ENCODE results near the gene PGAP3. TPM values are rescaled to one million over a fixed set of nuclear protein-coding genes. Genes with fewer than 3 reads are reported as not detected.
A peak's percentile ranks its signal among the peaks of the same experiment; 100 is the strongest.

Gene PGAP3
- total RNA-seq, 6 donors from 2014 or later, result 15.2 to 64.0 (median 27.9) TPM

DNA sequence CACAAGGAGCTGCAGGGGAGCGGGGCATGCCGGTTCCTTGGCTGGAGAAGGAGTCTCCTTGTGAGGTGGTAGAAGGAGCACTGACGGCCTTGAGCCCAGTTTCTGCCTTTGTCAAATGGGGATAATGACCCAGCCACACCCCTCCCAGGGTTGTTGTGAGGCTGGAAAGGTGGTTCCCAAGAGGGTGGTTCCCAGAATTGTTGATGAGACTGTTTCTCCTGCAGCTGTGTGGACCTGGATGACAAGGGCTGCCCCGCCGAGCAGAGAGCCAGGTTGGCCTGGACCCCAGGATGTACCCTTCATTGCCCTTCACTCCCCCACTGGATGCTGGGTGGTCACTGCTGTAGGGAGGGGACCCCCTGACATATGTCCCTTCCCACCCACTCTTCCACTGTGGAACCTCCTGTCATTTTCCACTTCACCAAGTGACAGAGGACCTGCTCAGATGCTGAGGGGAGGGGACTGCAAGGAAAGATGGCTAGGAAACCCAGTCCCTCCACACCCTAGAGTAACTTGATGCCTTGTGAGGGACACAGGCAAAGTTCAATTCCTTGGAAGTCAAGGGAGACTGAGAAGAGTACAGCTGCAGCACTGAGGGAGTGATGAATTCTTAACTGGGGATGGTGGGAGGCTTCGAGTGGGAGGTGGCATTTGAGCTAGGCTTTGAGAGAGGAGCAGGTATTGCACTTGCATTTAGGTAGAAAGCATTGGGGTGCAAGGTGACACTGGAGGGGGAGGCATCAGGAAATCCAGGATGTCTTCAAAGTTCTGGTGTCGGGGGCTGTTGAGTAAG, 31.9 kb upstream of the PGAP3 start:
- Histone ChIP-seq H3K9me3 (no peaks in the 10 kb centered on the region), H3K4me1 (peaks cover 0 to 5% (median 2%) of the 10 kb centered on the region in 4 donors), H3K27me3 (no peaks in the 10 kb centered on the region), H3K4me3 (no peak overlapping the region), H3K27ac (no peak overlapping the region), H3K36me3 (peaks cover 0 to 78% (median 38%) of the 10 kb centered on the region in 4 donors)
- WGBS, 2 donors, result 81 to 86% methylated on average over 3 to 7 of the region's 7 CpGs
- DNase-seq (no peak), ATAC-seq (ENCODE audit: low FRiP score in 2 of 2) (no peak)
- no peak for TF ChIP-seq POLR2AphosphoS5 (IDR thresholded peaks at IDR 0.05)
- no peak for TF ChIP-seq POLR2A (IDR thresholded peaks at IDR 0.05)
- TF ChIP-seq, protein P1, sequence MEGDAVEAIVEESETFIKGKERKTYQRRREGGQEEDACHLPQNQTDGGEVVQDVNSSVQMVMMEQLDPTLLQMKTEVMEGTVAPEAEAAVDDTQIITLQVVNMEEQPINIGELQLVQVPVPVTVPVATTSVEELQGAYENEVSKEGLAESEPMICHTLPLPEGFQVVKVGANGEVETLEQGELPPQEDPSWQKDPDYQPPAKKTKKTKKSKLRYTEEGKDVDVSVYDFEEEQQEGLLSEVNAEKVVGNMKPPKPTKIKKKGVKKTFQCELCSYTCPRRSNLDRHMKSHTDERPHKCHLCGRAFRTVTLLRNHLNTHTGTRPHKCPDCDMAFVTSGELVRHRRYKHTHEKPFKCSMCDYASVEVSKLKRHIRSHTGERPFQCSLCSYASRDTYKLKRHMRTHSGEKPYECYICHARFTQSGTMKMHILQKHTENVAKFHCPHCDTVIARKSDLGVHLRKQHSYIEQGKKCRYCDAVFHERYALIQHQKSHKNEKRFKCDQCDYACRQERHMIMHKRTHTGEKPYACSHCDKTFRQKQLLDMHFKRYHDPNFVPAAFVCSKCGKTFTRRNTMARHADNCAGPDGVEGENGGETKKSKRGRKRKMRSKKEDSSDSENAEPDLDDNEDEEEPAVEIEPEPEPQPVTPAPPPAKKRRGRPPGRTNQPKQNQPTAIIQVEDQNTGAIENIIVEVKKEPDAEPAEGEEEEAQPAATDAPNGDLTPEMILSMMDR (IDR thresholded peaks at IDR 0.05), result no peak
- no peak for TF ChIP-seq EP300 (IDR thresholded peaks at IDR 0.05)

DNA sequence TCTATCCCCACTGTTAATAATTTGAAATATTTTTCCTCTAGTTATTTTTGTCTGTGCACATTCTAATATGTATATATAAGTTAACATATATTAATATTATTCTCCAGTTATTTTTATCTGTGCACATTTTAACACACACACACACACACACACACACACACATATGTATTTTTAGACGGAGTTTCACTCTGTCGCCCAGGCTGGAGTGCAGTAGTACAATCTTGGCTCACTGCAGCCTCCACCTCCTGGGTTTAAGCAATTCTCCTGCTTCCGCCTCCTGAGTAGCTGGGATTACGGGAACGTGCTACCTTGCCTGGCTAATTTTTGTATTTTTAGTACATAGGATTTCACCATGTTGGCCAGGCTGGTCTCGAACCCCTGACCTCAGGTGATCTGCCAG, 29.8 kb upstream of the PGAP3 start:
- DNase-seq (no peak), ATAC-seq (ENCODE audit: low FRiP score in 2 of 2) (no peak)
- no peaks in the 10 kb centered on the region for H3K27me3 ChIP-seq
- H3K27ac ChIP-seq, result no peak overlapping the region
- no peak overlapping the region for H3K4me3 ChIP-seq
- H3K36me3 ChIP-seq, result peaks cover 0 to 85% (median 32%) of the 10 kb centered on the region in 4 donors
- WGBS, 2 donors, result 83 to 88% methylated on average over 6 of the region's 6 CpGs
- H3K9me3 ChIP-seq, result no peaks in the 10 kb centered on the region
- TF ChIP-seq POLR2AphosphoS5 (IDR thresholded peaks at IDR 0.05), result no peak
- TF ChIP-seq EP300 (IDR thresholded peaks at IDR 0.05), result no peak
- TF ChIP-seq POLR2A (IDR thresholded peaks at IDR 0.05), result no peak
- TF ChIP-seq, protein P1 (IDR thresholded peaks at IDR 0.05), result no peak
- H3K4me1 ChIP-seq, result peaks cover 0 to 5% (median 2%) of the 10 kb centered on the region in 4 donors

DNA sequence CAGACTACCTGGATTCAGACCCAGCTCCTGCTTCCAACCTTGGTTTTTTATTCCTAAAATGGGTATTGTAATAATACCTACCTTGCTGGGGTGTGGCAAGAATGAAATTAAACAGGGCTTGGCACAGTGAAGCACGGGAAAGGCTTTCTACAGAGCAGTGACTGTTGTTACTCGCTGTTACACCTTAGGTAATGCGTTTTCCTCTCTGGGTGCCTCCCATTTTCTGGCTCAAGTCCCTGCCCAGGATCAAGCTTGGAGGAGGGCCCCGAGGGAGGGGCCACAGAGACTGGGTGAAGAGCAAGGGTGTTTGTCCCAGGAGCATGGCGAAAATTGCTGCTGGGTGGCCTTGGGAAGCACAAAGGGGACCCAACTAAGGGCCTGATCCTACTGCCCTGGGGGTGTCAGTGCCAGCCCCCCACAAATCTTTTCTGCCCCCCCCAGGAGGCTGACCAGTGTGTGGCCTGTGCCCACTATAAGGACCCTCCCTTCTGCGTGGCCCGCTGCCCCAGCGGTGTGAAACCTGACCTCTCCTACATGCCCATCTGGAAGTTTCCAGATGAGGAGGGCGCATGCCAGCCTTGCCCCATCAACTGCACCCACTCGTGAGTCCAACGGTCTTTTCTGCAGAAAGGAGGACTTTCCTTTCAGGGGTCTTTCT, 29.2 kb upstream of the PGAP3 start:
- Histone ChIP-seq H3K9me3 (no peaks in the 10 kb centered on the region), H3K36me3 (peaks cover 0 to 87% (median 36%) of the 10 kb centered on the region in 4 donors), H3K4me1 (peaks cover 0 to 5% (median 2%) of the 10 kb centered on the region in 4 donors), H3K4me3 (no peak overlapping the region), H3K27me3 (no peaks in the 10 kb centered on the region), H3K27ac (peak overlapping the region; percentile 23 to 70 (median 63))
- ATAC-seq (ENCODE audit: low FRiP score in 2 of 2) (peak in 1 of 2 donors; percentile 65), DNase-seq (peak in 1 of 2 donors; percentile 60)
- WGBS, 2 donors, result 80 to 82% methylated on average over 7 to 11 of the region's 11 CpGs
- TF ChIP-seq POLR2AphosphoS5 (IDR thresholded peaks at IDR 0.05), result no peak
- TF ChIP-seq EP300 (IDR thresholded peaks at IDR 0.05), result no peak
- TF ChIP-seq, protein P1 (IDR thresholded peaks at IDR 0.05), result no peak
- TF ChIP-seq POLR2A (IDR thresholded peaks at IDR 0.05), result no peak

DNA sequence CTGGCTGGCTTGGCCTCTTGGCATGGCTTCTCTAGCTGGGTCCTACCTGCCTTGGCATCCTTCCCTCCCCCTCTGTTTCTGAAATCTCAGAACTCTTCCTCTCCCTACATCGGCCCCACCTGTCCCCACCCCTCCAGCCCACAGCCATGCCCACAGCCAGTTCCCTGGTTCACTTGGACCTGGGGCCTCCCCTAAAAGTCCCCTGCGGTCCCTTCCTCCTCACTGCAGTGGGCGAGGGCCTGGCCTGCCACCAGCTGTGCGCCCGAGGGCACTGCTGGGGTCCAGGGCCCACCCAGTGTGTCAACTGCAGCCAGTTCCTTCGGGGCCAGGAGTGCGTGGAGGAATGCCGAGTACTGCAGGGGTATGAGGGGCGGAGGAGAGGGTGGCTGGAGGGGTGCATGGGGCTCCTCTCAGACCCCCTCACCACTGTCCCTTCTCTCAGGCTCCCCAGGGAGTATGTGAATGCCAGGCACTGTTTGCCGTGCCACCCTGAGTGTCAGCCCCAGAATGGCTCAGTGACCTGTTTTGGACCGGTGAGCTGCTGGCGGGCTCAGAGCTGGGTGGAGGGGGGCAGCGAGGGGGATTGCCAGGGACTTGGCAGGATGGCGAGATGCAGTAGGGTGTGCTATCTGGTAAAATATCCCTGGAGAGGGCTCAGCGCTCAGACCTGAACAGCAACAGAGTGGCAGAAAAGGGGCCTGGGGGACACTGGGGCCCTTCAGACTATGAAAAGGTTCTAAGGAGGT, 28.4 kb upstream of the PGAP3 start:
- H3K27ac ChIP-seq, result peak overlapping the region; percentile 23 to 70 (median 63)
- H3K27me3 ChIP-seq, result no peaks in the 10 kb centered on the region
- WGBS, 2 donors, result 92 to 93% methylated on average over 8 to 12 of the region's 15 CpGs
- no peak overlapping the region for H3K4me3 ChIP-seq
- H3K36me3 ChIP-seq, result peaks cover 3 to 87% (median 43%) of the 10 kb centered on the region in 4 donors
- ATAC-seq (ENCODE audit: low FRiP score in 2 of 2) (no peak), DNase-seq (no peak)
- no peak for TF ChIP-seq POLR2AphosphoS5 (IDR thresholded peaks at IDR 0.05)
- no peak for TF ChIP-seq EP300 (IDR thresholded peaks at IDR 0.05)
- no peak for TF ChIP-seq POLR2A (IDR thresholded peaks at IDR 0.05)
- TF ChIP-seq, protein P1 (IDR thresholded peaks at IDR 0.05), result no peak
- H3K4me1 ChIP-seq, result peaks cover 0 to 5% (median 2%) of the 10 kb centered on the region in 4 donors
- H3K9me3 ChIP-seq, result no peaks in the 10 kb centered on the region

All from upper lobe of left lung (tissue), 6 donors.